ENCODE results near the gene FUZ. TPM values are rescaled to one million over a fixed set of nuclear protein-coding genes. Genes with fewer than 3 reads are reported as not detected.

Gene FUZ
- total RNA-seq, 1 experiment from 2014 or later: 13.9 TPM

- BruUV-seq (replicated peaks): no TSS peak
- Histone ChIP-seq H3K4me1 (ENCODE audit: control insufficient read depth, insufficient read depth, low read length) (no peaks in the 10 kb centered on the region), H3K27ac (ENCODE audit: low read length) (no peak overlapping the region), H3K4me3 (ENCODE audit: low read depth in 2 of 2, low read length in 2 of 2) (no peak overlapping the region), H3K36me3 (ENCODE audit: control insufficient read depth, insufficient read depth, low read length) (no peaks in the 10 kb centered on the region), H3K9me3 (ENCODE audit: control insufficient read depth, insufficient read depth, low read depth, low read length) (no peaks in the 10 kb centered on the region), H3K27me3 (ENCODE audit: control insufficient read depth, insufficient read depth, low read length) (no peaks in the 10 kb centered on the region)
- TF ChIP-seq REST (IDR thresholded peaks at IDR 0.05; ENCODE audit: insufficient read depth in 1 of 2, low read depth in 2 of 2, low read length in 1 of 2): no peak
- TF ChIP-seq POLR2AphosphoS5 (IDR thresholded peaks at IDR 0.05; ENCODE audit: low read depth, low read length): no peak
- TF ChIP-seq TCF7L2 (IDR thresholded peaks at IDR 0.05; ENCODE audit: low read depth, low read length): no peak
- no peak for TF ChIP-seq SIN3A (IDR thresholded peaks at IDR 0.05; ENCODE audit: borderline replicate concordance, insufficient read depth, low read depth, low read length)
- TF ChIP-seq, protein P1, sequence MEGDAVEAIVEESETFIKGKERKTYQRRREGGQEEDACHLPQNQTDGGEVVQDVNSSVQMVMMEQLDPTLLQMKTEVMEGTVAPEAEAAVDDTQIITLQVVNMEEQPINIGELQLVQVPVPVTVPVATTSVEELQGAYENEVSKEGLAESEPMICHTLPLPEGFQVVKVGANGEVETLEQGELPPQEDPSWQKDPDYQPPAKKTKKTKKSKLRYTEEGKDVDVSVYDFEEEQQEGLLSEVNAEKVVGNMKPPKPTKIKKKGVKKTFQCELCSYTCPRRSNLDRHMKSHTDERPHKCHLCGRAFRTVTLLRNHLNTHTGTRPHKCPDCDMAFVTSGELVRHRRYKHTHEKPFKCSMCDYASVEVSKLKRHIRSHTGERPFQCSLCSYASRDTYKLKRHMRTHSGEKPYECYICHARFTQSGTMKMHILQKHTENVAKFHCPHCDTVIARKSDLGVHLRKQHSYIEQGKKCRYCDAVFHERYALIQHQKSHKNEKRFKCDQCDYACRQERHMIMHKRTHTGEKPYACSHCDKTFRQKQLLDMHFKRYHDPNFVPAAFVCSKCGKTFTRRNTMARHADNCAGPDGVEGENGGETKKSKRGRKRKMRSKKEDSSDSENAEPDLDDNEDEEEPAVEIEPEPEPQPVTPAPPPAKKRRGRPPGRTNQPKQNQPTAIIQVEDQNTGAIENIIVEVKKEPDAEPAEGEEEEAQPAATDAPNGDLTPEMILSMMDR (IDR thresholded peaks at IDR 0.05): no peak
- ChIA-PET CTCF (no interaction called here), POLR2A (no interaction called here)
- ATAC-seq: no peak
- intact Hi-C loops (cut with micrococcal nuclease; ENCODE audit: unreplicated experiment) (no loop called here), in situ Hi-C loops (cut with HindIII; ENCODE audit: low pct_unique_long_range_greater_than_20kb, low sequenced_read_pairs) (no loop called here)
- DNase-seq (ENCODE audit: low read depth, low spot score): no peak
Measured at GRCh38 chr19:49781394-49781793, 31.7 kb downstream of the FUZ start.

DNA sequence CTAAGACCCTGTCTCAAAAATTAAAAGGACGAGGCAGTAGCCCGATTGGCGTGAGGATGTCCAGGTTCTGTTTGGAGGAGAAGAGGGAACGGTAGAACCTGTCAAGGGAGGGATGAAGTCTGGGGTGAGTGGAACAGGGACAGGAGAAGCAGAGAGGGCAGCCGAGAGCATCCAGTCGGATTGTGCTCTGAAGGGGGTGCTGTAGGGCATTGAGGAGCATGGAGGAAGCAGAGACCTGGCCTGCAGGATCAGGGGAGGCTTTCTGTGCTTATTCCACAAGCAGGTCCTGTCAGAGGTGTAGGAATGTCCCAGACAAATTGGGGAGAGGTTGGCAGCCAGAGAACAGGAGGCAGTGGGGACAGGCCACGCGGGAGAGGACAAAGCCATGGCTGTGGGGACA, 32.2 kb downstream of the FUZ start:
- Histone ChIP-seq H3K9me3 (ENCODE audit: control insufficient read depth, insufficient read depth, low read depth, low read length) (no peaks in the 10 kb centered on the region), H3K27ac (ENCODE audit: low read length) (no peak overlapping the region), H3K4me3 (ENCODE audit: low read depth in 2 of 2, low read length in 2 of 2) (no peak overlapping the region), H3K4me1 (ENCODE audit: control insufficient read depth, insufficient read depth, low read length) (no peaks in the 10 kb centered on the region), H3K36me3 (ENCODE audit: control insufficient read depth, insufficient read depth, low read length) (no peaks in the 10 kb centered on the region), H3K27me3 (ENCODE audit: control insufficient read depth, insufficient read depth, low read length) (no peaks in the 10 kb centered on the region)
- TF ChIP-seq POLR2AphosphoS5 (IDR thresholded peaks at IDR 0.05; ENCODE audit: low read depth, low read length): no peak
- TF ChIP-seq TCF7L2 (IDR thresholded peaks at IDR 0.05; ENCODE audit: low read depth, low read length): no peak
- no peak for TF ChIP-seq SIN3A (IDR thresholded peaks at IDR 0.05; ENCODE audit: borderline replicate concordance, insufficient read depth, low read depth, low read length)
- in situ Hi-C loops (cut with HindIII; ENCODE audit: low pct_unique_long_range_greater_than_20kb, low sequenced_read_pairs) (no loop called here), intact Hi-C loops (cut with micrococcal nuclease; ENCODE audit: unreplicated experiment) (no loop called here)
- DNase-seq (ENCODE audit: low read depth, low spot score) (no peak), ATAC-seq (no peak; the same call in 1 of the 2 replicates)
- ChIA-PET CTCF (no interaction called here), POLR2A (no interaction called here)
- no TSS peak for BruUV-seq (replicated peaks)

DNA sequence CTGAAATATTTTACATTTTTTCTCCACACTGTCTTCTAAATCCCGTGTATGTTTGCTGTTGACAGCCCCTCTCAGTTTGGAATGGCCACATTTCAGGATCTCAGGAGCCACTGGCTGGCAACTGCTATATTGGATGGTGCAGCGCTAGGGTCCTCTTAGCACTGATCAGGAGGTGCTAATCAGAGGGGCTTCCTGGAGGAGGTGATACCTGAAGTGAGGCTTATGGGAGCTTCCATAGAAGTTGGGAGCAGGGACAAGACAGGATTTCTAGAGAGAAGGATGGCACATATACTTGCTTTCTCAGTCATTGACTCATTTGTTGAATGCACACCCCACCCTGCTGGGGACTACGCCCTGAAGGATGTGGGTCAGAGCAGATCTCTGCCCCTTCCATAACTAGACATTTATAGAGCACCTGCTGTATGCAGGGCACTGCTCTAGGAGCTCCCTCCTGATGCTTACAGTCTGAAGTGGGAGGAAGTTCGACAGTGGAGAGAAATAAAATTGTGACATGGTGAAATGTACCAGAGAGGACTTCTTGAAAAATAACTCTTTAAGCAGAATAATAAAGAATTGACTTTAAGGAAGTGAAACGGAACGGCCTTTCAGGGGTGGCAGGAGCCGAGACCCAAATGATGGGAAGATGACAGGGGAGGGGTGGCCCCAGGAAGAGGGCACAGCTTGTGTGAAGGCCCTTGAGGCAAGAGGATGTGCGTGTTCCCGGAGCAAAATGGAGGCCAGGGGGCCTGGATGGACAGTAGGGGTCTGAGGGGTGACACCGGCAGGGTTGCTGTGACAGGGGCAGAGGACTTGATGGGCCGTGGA, 33.1 kb downstream of the FUZ start:
- in situ Hi-C loops (cut with HindIII; ENCODE audit: low pct_unique_long_range_greater_than_20kb, low sequenced_read_pairs) (no loop called here), intact Hi-C loops (cut with micrococcal nuclease; ENCODE audit: unreplicated experiment) (no loop called here)
- DNase-seq (ENCODE audit: low read depth, low spot score): no peak
- no peaks in the 10 kb centered on the region for H3K4me1 ChIP-seq (ENCODE audit: control insufficient read depth, insufficient read depth, low read length)
- no peak for ATAC-seq
- BruUV-seq (replicated peaks): no TSS peak
- POLR2A ChIA-PET: no interaction called here
- H3K27me3 ChIP-seq (ENCODE audit: control insufficient read depth, insufficient read depth, low read length): no peaks in the 10 kb centered on the region
- no peak for TF ChIP-seq POLR2AphosphoS5 (IDR thresholded peaks at IDR 0.05; ENCODE audit: low read depth, low read length)
- TF ChIP-seq TCF7L2 (IDR thresholded peaks at IDR 0.05; ENCODE audit: low read depth, low read length): no peak
- CTCF ChIA-PET: no interaction called here
- H3K36me3 ChIP-seq (ENCODE audit: control insufficient read depth, insufficient read depth, low read length): no peaks in the 10 kb centered on the region
- H3K9me3 ChIP-seq (ENCODE audit: control insufficient read depth, insufficient read depth, low read depth, low read length): no peaks in the 10 kb centered on the region
- H3K27ac ChIP-seq (ENCODE audit: low read length): no peak overlapping the region
- no peak overlapping the region for H3K4me3 ChIP-seq (ENCODE audit: low read depth in 2 of 2, low read length in 2 of 2)
